Spinal cord (tissue), 10 donors: ENCODE measurements around the gene KRT74. TPM values are rescaled to one million over a fixed set of nuclear protein-coding genes. Genes with fewer than 3 reads are reported as not detected.

Experiments
- DNase-seq, 6 donors: peaks; one replicate each; pipeline versions ENCODE4 v3.0.0 to v3.0.0-alpha.2; 2013 to 2015; ENCODE audit warnings: low spot score in 6 of 6, low read depth in 4 of 6
- H3K27ac ChIP-seq: one replicate; pipeline ENCODE4 v1.5.1; 2013; ENCODE audit warnings: low read depth, low read length, control low read depth
- H3K27me3 ChIP-seq: one replicate; pipeline ENCODE4 v1.6.1; 2013; ENCODE audit warnings: low read length; ENCODE audit not compliant: control insufficient read depth, insufficient read depth
- H3K36me3 ChIP-seq: one replicate; pipeline ENCODE4 v1.6.1; 2013; ENCODE audit warnings: low read length; ENCODE audit not compliant: control insufficient read depth, insufficient read depth
- H3K4me1 ChIP-seq: one replicate; pipeline ENCODE4 v1.6.1; 2013; ENCODE audit warnings: low read length; ENCODE audit not compliant: control insufficient read depth, insufficient read depth
- H3K4me3 ChIP-seq: one replicate; pipeline ENCODE4 v1.5.1; 2013; ENCODE audit warnings: low read depth, low read length, control low read depth
- H3K9me3 ChIP-seq: one replicate; pipeline ENCODE4 v1.6.1; 2013; ENCODE audit warnings: low read length; ENCODE audit not compliant: control insufficient read depth, insufficient read depth
- WGBS: methylation state at CpG from one replicate; pipeline ENCODE4 v1.1.5; 2013; ENCODE audit warnings: missing lambda C conversion rate; ENCODE audit not compliant: insufficient coverage; 5-methylcytosine and 5-hydroxymethylcytosine counted together
- polyA plus RNA-seq, 2 donors: library from polyadenylated mRNA; unstranded; fragments of 120-200 nt; gene quantifications; one replicate each; pipeline ENCODE4 v1.2.1, GENCODE V29; 2013; ENCODE audit not compliant: insufficient read length in 2 of 2
- total RNA-seq, 2 donors: library from RNA; depleted of rRNA in 1 of 2; stranded (reverse); fragments of 120-200 nt in 1 of 2; fragments of >200 nt in 1 of 2; gene quantifications; one replicate each; pipeline versions ENCODE4 v1.2.3 to v1.2.4, GENCODE V29; 2013 to 2014
- donor health status: healthy.

The KRT74 gene
- total and polyA plus RNA-seq, 4 donors: 0.10 to 0.20 TPM; not detected in 2

GRCh38 chr12:52543985-52544883, 29.4 kb downstream of the KRT74 start:
- Histone ChIP-seq H3K36me3 (no peaks in the 10 kb centered on the region), H3K4me3 (no peak overlapping the region), H3K4me1 (peaks cover 20% of the 10 kb centered on the region), H3K27ac (no peak overlapping the region), H3K9me3 (no peaks in the 10 kb centered on the region), H3K27me3 (no peaks in the 10 kb centered on the region)
- DNase-seq: peak in 1 of 6 donors; percentile 44
- WGBS: 61% methylated on average over 17 of the region's 17 CpGs

GRCh38 chr12:52542785-52543318, 30.8 kb downstream of the KRT74 start:
- Histone ChIP-seq H3K4me1 (peaks cover 28% of the 10 kb centered on the region), H3K36me3 (no peaks in the 10 kb centered on the region), H3K9me3 (no peaks in the 10 kb centered on the region), H3K4me3 (no peak overlapping the region), H3K27ac (no peak overlapping the region), H3K27me3 (no peaks in the 10 kb centered on the region)
- 76% methylated on average over 7 of the region's 7 CpGs for WGBS
- DNase-seq: no peak

GRCh38 chr12:52542157-52542556, 31.5 kb downstream of the KRT74 start:
- H3K36me3 ChIP-seq: no peaks in the 10 kb centered on the region
- peaks cover 28% of the 10 kb centered on the region for H3K4me1 ChIP-seq
- no peak overlapping the region for H3K27ac ChIP-seq

GRCh38 chr12:52541709-52542108, 31.9 kb downstream of the KRT74 start:
- DNase-seq: no peak
- Histone ChIP-seq H3K27ac (no peak overlapping the region), H3K27me3 (no peaks in the 10 kb centered on the region), H3K9me3 (no peaks in the 10 kb centered on the region), H3K4me3 (no peak overlapping the region), H3K36me3 (no peaks in the 10 kb centered on the region), H3K4me1 (peaks cover 28% of the 10 kb centered on the region)
- 96% methylated on average over 3 of the region's 5 CpGs for WGBS

More at GRCh38 chr12:52542157-52542556, 31.5 kb downstream of the KRT74 start:
- Histone ChIP-seq H3K4me3 (no peak overlapping the region), H3K27me3 (no peaks in the 10 kb centered on the region), H3K9me3 (no peaks in the 10 kb centered on the region)
- no peak for DNase-seq

GRCh38 chr12:52540531-52540930, 33.1 kb downstream of the KRT74 start:
- WGBS: 83% methylated on average over 7 of the region's 7 CpGs
- Histone ChIP-seq H3K4me3 (no peak overlapping the region), H3K36me3 (no peaks in the 10 kb centered on the region), H3K27me3 (no peaks in the 10 kb centered on the region), H3K27ac (no peak overlapping the region), H3K4me1 (peaks cover 28% of the 10 kb centered on the region), H3K9me3 (no peaks in the 10 kb centered on the region)
- DNase-seq: no peak

GRCh38 chr12:52539821-52540173, 33.8 kb downstream of the KRT74 start:
- Histone ChIP-seq H3K27ac (no peak overlapping the region), H3K36me3 (no peaks in the 10 kb centered on the region), H3K4me3 (no peak overlapping the region), H3K27me3 (no peaks in the 10 kb centered on the region), H3K9me3 (no peaks in the 10 kb centered on the region), H3K4me1 (peaks cover 28% of the 10 kb centered on the region)
- WGBS: 83% methylated on average over 3 of the region's 3 CpGs
- no peak for DNase-seq

- Histone ChIP-seq H3K27ac (no peak overlapping the region), H3K9me3 (no peaks in the 10 kb centered on the region), H3K4me3 (no peak overlapping the region), H3K27me3 (no peaks in the 10 kb centered on the region), H3K36me3 (no peaks in the 10 kb centered on the region), H3K4me1 (peaks cover 22% of the 10 kb centered on the region)
- WGBS: 45% methylated on average over 2 of the region's 5 CpGs
- DNase-seq: peak in 3 of 6 donors; percentile 10 to 82 (median 55)
Observed at GRCh38 chr12:52539083-52539820, 34.4 kb downstream of the KRT74 start.

GRCh38 chr12:52537101-52537500, 36.5 kb downstream of the KRT74 start:
- no peak for DNase-seq
- Histone ChIP-seq H3K4me1 (peaks cover 21% of the 10 kb centered on the region), H3K27me3 (no peaks in the 10 kb centered on the region), H3K36me3 (no peaks in the 10 kb centered on the region), H3K9me3 (no peaks in the 10 kb centered on the region), H3K27ac (no peak overlapping the region), H3K4me3 (no peak overlapping the region)
- WGBS: 79% methylated on average over 3 of the region's 3 CpGs

- Histone ChIP-seq H3K9me3 (no peaks in the 10 kb centered on the region), H3K36me3 (no peaks in the 10 kb centered on the region)
Observed at GRCh38 chr12:52535574-52535973, 38.1 kb downstream of the KRT74 start.

More at GRCh38 chr12:52535574-52535973, 38.1 kb downstream of the KRT74 start:
- WGBS: no CpG with 5 or more reads among the region's 1 CpG
- DNase-seq: peak in 1 of 6 donors; percentile 80
- H3K4me3 ChIP-seq: no peak overlapping the region
- no peaks in the 10 kb centered on the region for H3K27me3 ChIP-seq
- H3K4me1 ChIP-seq: peaks cover 21% of the 10 kb centered on the region
- no peak overlapping the region for H3K27ac ChIP-seq
